Measurements from ENCODE around the gene UTS2B. TPM values are rescaled to one million over a fixed set of nuclear protein-coding genes. Genes with fewer than 3 reads are reported as not detected.
A peak's percentile ranks its signal among the peaks of the same experiment; 100 is the strongest.

The UTS2B gene
- total and polyA plus RNA-seq, 4 donors = 0.10 to 0.76 TPM; not detected in 2

GRCh38 chr3:191339316-191339917, 9.1 kb upstream of the UTS2B start:
- no peaks in the 10 kb centered on the region for H3K36me3 ChIP-seq (ENCODE audit: control insufficient read depth in 4 of 4, insufficient read depth in 3 of 4, low read depth in 1 of 4, low read length in 3 of 4)
- no peaks in the 10 kb centered on the region for H3K9me3 ChIP-seq (ENCODE audit: control insufficient read depth in 4 of 4, low read length in 3 of 4)
- H3K9ac ChIP-seq (ENCODE audit: low read depth in 1 of 2, low read length in 2 of 2) = no peak overlapping the region
- H3K27me3 ChIP-seq (ENCODE audit: control insufficient read depth in 4 of 4, insufficient read depth in 4 of 4, low read length in 3 of 4) = no peaks in the 10 kb centered on the region
- 38% methylated on average over 3 of the region's 3 CpGs for WGBS
- no peak overlapping the region for H3K27ac ChIP-seq (ENCODE audit: low read depth in 1 of 2, low read length in 2 of 2)
- H3K4me3 ChIP-seq (ENCODE audit: low read depth in 1 of 3, low read length in 3 of 3) = no peak overlapping the region
- no peak for DNase-seq (ENCODE audit: low spot score)
- no peak for TF ChIP-seq MAX (IDR thresholded peaks at IDR 0.05)
- TF ChIP-seq RAD21 (IDR thresholded peaks at IDR 0.05) = peak in 1 of 2 donors; percentile 17
- TF ChIP-seq ZBTB33 (IDR thresholded peaks at IDR 0.05) = no peak
- peaks cover 6 to 34% (median 21%) of the 10 kb centered on the region in 4 donors for H3K4me1 ChIP-seq (ENCODE audit: control insufficient read depth in 4 of 4, insufficient read depth in 4 of 4, low read length in 3 of 4)

GRCh38 chr3:191338177-191338488, 7.8 kb upstream of the UTS2B start:
- no peak overlapping the region for H3K27ac ChIP-seq (ENCODE audit: low read depth in 1 of 2, low read length in 2 of 2)
- H3K4me3 ChIP-seq (ENCODE audit: low read depth in 1 of 3, low read length in 3 of 3) = no peak overlapping the region
- no peak for DNase-seq (ENCODE audit: low spot score)
- peaks cover 9 to 30% (median 24%) of the 10 kb centered on the region in 4 donors for H3K4me1 ChIP-seq (ENCODE audit: control insufficient read depth in 4 of 4, insufficient read depth in 4 of 4, low read length in 3 of 4)
- no peak for TF ChIP-seq ATF3 (IDR thresholded peaks at IDR 0.05)
- no peak for TF ChIP-seq CTCF (IDR thresholded peaks at IDR 0.05; ENCODE audit: low read depth, low read length, missing input control)
- TF ChIP-seq REST (IDR thresholded peaks at IDR 0.05) = no peak
- no peak for TF ChIP-seq RXRA (IDR thresholded peaks at IDR 0.05)
- no peak for TF ChIP-seq NR2F2 (IDR thresholded peaks at IDR 0.05)
- no peaks in the 10 kb centered on the region for H3K9me3 ChIP-seq (ENCODE audit: control insufficient read depth in 4 of 4, low read length in 3 of 4)
- H3K36me3 ChIP-seq (ENCODE audit: control insufficient read depth in 4 of 4, insufficient read depth in 3 of 4, low read depth in 1 of 4, low read length in 3 of 4) = no peaks in the 10 kb centered on the region
- 95% methylated on average over 4 of the region's 4 CpGs for WGBS
- H3K9ac ChIP-seq (ENCODE audit: low read depth in 1 of 2, low read length in 2 of 2) = no peak overlapping the region
- no peaks in the 10 kb centered on the region for H3K27me3 ChIP-seq (ENCODE audit: control insufficient read depth in 4 of 4, insufficient read depth in 4 of 4, low read length in 3 of 4)

GRCh38 chr3:191336833-191337232, 6.5 kb upstream of the UTS2B start:
- Histone ChIP-seq H3K27ac (ENCODE audit: low read depth in 1 of 2, low read length in 2 of 2) (no peak overlapping the region), H3K9ac (ENCODE audit: low read depth in 1 of 2, low read length in 2 of 2) (no peak overlapping the region), H3K27me3 (ENCODE audit: control insufficient read depth in 4 of 4, insufficient read depth in 4 of 4, low read length in 3 of 4) (no peaks in the 10 kb centered on the region), H3K9me3 (ENCODE audit: control insufficient read depth in 4 of 4, low read length in 3 of 4) (no peaks in the 10 kb centered on the region), H3K4me1 (ENCODE audit: control insufficient read depth in 4 of 4, insufficient read depth in 4 of 4, low read length in 3 of 4) (peaks cover 9 to 31% (median 28%) of the 10 kb centered on the region in 4 donors), H3K36me3 (ENCODE audit: control insufficient read depth in 4 of 4, insufficient read depth in 3 of 4, low read depth in 1 of 4, low read length in 3 of 4) (no peaks in the 10 kb centered on the region), H3K4me3 (ENCODE audit: low read depth in 1 of 3, low read length in 3 of 3) (no peak overlapping the region)
- no peak for DNase-seq (ENCODE audit: low spot score)
- 90% methylated on average over 2 of the region's 2 CpGs for WGBS
- TF ChIP-seq HNF4G (IDR thresholded peaks at IDR 0.05) (no peak), CTCF (IDR thresholded peaks at IDR 0.05; ENCODE audit: low read depth, low read length, missing input control) (no peak), EGR1 (IDR thresholded peaks at IDR 0.05; ENCODE audit: low read depth in 2 of 2) (no peak), HNF4A (conservative IDR thresholded peaks at IDR 0.05) (no peak), FOXA1 (IDR thresholded peaks at IDR 0.05) (no peak), RAD21 (IDR thresholded peaks at IDR 0.05) (no peak), JUND (IDR thresholded peaks at IDR 0.05) (no peak), GABPA (IDR thresholded peaks at IDR 0.05 in 1 of 2, conservative IDR thresholded peaks at IDR 0.05 in 1 of 2) (no peak), YY1 (IDR thresholded peaks at IDR 0.05) (no peak), ATF3 (IDR thresholded peaks at IDR 0.05) (no peak), FOXA2 (IDR thresholded peaks at IDR 0.05) (no peak), MAX (IDR thresholded peaks at IDR 0.05) (no peak), NR2F2 (IDR thresholded peaks at IDR 0.05) (no peak)

Measured in liver (tissue), 9 donors.